ENCODE results near the gene ESRRA. TPM values are rescaled to one million over a fixed set of nuclear protein-coding genes. Genes with fewer than 3 reads are reported as not detected.
A peak's percentile ranks its signal among the peaks of the same experiment; 100 is the strongest.

Gene ESRRA
- total and polyA plus RNA-seq, 4 donors, result 8.3 to 28.0 (median 21.5) TPM

- Histone ChIP-seq H3K36me3 (ENCODE audit: control insufficient read depth, insufficient read depth, low read length) (peaks cover 16% of the 10 kb centered on the region), H3K27ac (ENCODE audit: low read depth, low read length) (no peak overlapping the region), H3K9me3 (ENCODE audit: control insufficient read depth, insufficient read depth, low read length) (no peaks in the 10 kb centered on the region), H3K27me3 (ENCODE audit: control insufficient read depth, insufficient read depth, low read length) (no peaks in the 10 kb centered on the region), H3K4me3 (ENCODE audit: low read depth, low read length) (no peak overlapping the region), H3K4me1 (ENCODE audit: control insufficient read depth, insufficient read depth, low read length) (peaks cover 7% of the 10 kb centered on the region)
- 84% methylated on average over 3 of the region's 3 CpGs for WGBS (ENCODE audit: insufficient coverage)
- DNase-seq (ENCODE audit: low read depth in 4 of 6, low spot score in 6 of 6), result no peak
These were observed 22.7 kb downstream of the ESRRA start for GRCh38 chr11:64327993-64328392.

GRCh38 chr11:64330888-64331287 is 25.6 kb downstream of the ESRRA start:
- H3K9me3 ChIP-seq (ENCODE audit: control insufficient read depth, insufficient read depth, low read length), result no peaks in the 10 kb centered on the region
- 69% methylated on average over 10 of the region's 11 CpGs for WGBS (ENCODE audit: insufficient coverage)
- H3K27ac ChIP-seq (ENCODE audit: low read depth, low read length), result no peak overlapping the region
- H3K4me1 ChIP-seq (ENCODE audit: control insufficient read depth, insufficient read depth, low read length), result peaks cover 7% of the 10 kb centered on the region
- no peaks in the 10 kb centered on the region for H3K27me3 ChIP-seq (ENCODE audit: control insufficient read depth, insufficient read depth, low read length)
- no peak overlapping the region for H3K4me3 ChIP-seq (ENCODE audit: low read depth, low read length)
- no peak for DNase-seq (ENCODE audit: low read depth in 4 of 6, low spot score in 6 of 6)
- H3K36me3 ChIP-seq (ENCODE audit: control insufficient read depth, insufficient read depth, low read length), result peaks cover 3% of the 10 kb centered on the region

- 55% methylated on average over 20 of the region's 20 CpGs for WGBS (ENCODE audit: insufficient coverage)
- H3K27ac ChIP-seq (ENCODE audit: low read depth, low read length), result no peak overlapping the region
- H3K4me1 ChIP-seq (ENCODE audit: control insufficient read depth, insufficient read depth, low read length), result peaks cover 7% of the 10 kb centered on the region
- H3K27me3 ChIP-seq (ENCODE audit: control insufficient read depth, insufficient read depth, low read length), result no peaks in the 10 kb centered on the region
- DNase-seq (ENCODE audit: low read depth in 4 of 6, low spot score in 6 of 6), result peak in 2 of 6 donors; percentile 18 to 52
- H3K36me3 ChIP-seq (ENCODE audit: control insufficient read depth, insufficient read depth, low read length), result peaks cover 3% of the 10 kb centered on the region
- H3K4me3 ChIP-seq (ENCODE audit: low read depth, low read length), result no peak overlapping the region
- no peaks in the 10 kb centered on the region for H3K9me3 ChIP-seq (ENCODE audit: control insufficient read depth, insufficient read depth, low read length)
These were observed 26.4 kb downstream of the ESRRA start for GRCh38 chr11:64331569-64332371.

- H3K4me1 ChIP-seq (ENCODE audit: control insufficient read depth, insufficient read depth, low read length), result peaks cover 7% of the 10 kb centered on the region
- H3K27me3 ChIP-seq (ENCODE audit: control insufficient read depth, insufficient read depth, low read length), result no peaks in the 10 kb centered on the region
- WGBS (ENCODE audit: insufficient coverage), result 80% methylated on average over 2 of the region's 8 CpGs
- peaks cover 3% of the 10 kb centered on the region for H3K36me3 ChIP-seq (ENCODE audit: control insufficient read depth, insufficient read depth, low read length)
- H3K27ac ChIP-seq (ENCODE audit: low read depth, low read length), result no peak overlapping the region
- H3K4me3 ChIP-seq (ENCODE audit: low read depth, low read length), result no peak overlapping the region
- DNase-seq (ENCODE audit: low read depth in 4 of 6, low spot score in 6 of 6), result no peak
- H3K9me3 ChIP-seq (ENCODE audit: control insufficient read depth, insufficient read depth, low read length), result no peaks in the 10 kb centered on the region
These were observed 28.2 kb downstream of the ESRRA start for GRCh38 chr11:64333556-64333955.

GRCh38 chr11:64334764-64335735 is 29.7 kb downstream of the ESRRA start:
- H3K4me1 ChIP-seq (ENCODE audit: control insufficient read depth, insufficient read depth, low read length), result peaks cover 7% of the 10 kb centered on the region
- no peak overlapping the region for H3K4me3 ChIP-seq (ENCODE audit: low read depth, low read length)
- peaks cover 3% of the 10 kb centered on the region for H3K36me3 ChIP-seq (ENCODE audit: control insufficient read depth, insufficient read depth, low read length)
- H3K9me3 ChIP-seq (ENCODE audit: control insufficient read depth, insufficient read depth, low read length), result no peaks in the 10 kb centered on the region
- H3K27ac ChIP-seq (ENCODE audit: low read depth, low read length), result no peak overlapping the region
- no peaks in the 10 kb centered on the region for H3K27me3 ChIP-seq (ENCODE audit: control insufficient read depth, insufficient read depth, low read length)
- 58% methylated on average over 3 of the region's 13 CpGs for WGBS (ENCODE audit: insufficient coverage)
- peak in 1 of 6 donors; percentile 63 for DNase-seq (ENCODE audit: low read depth in 4 of 6, low spot score in 6 of 6)

GRCh38 chr11:64337538-64338249 is 32.4 kb downstream of the ESRRA start:
- Histone ChIP-seq H3K9me3 (ENCODE audit: control insufficient read depth, insufficient read depth, low read length) (no peaks in the 10 kb centered on the region), H3K36me3 (ENCODE audit: control insufficient read depth, insufficient read depth, low read length) (peaks cover 4% of the 10 kb centered on the region), H3K27ac (ENCODE audit: low read depth, low read length) (no peak overlapping the region), H3K4me1 (ENCODE audit: control insufficient read depth, insufficient read depth, low read length) (peaks cover 22% of the 10 kb centered on the region), H3K4me3 (ENCODE audit: low read depth, low read length) (no peak overlapping the region), H3K27me3 (ENCODE audit: control insufficient read depth, insufficient read depth, low read length) (peaks cover 16% of the 10 kb centered on the region)
- WGBS (ENCODE audit: insufficient coverage), result 92% methylated on average over 2 of the region's 8 CpGs
- DNase-seq (ENCODE audit: low read depth in 4 of 6, low spot score in 6 of 6), result no peak

GRCh38 chr11:64338716-64339115 is 33.4 kb downstream of the ESRRA start:
- Histone ChIP-seq H3K9me3 (ENCODE audit: control insufficient read depth, insufficient read depth, low read length) (no peaks in the 10 kb centered on the region), H3K36me3 (ENCODE audit: control insufficient read depth, insufficient read depth, low read length) (peaks cover 4% of the 10 kb centered on the region), H3K27me3 (ENCODE audit: control insufficient read depth, insufficient read depth, low read length) (peaks cover 21% of the 10 kb centered on the region), H3K27ac (ENCODE audit: low read depth, low read length) (no peak overlapping the region), H3K4me1 (ENCODE audit: control insufficient read depth, insufficient read depth, low read length) (peaks cover 30% of the 10 kb centered on the region), H3K4me3 (ENCODE audit: low read depth, low read length) (no peak overlapping the region)
- WGBS (ENCODE audit: insufficient coverage), result 82% methylated on average over 1 of the region's 8 CpGs
- no peak for DNase-seq (ENCODE audit: low read depth in 4 of 6, low spot score in 6 of 6)

- H3K27me3 ChIP-seq (ENCODE audit: control insufficient read depth, insufficient read depth, low read length), result peaks cover 21% of the 10 kb centered on the region
- DNase-seq (ENCODE audit: low read depth in 4 of 6, low spot score in 6 of 6), result no peak
- H3K4me1 ChIP-seq (ENCODE audit: control insufficient read depth, insufficient read depth, low read length), result peaks cover 30% of the 10 kb centered on the region
- H3K27ac ChIP-seq (ENCODE audit: low read depth, low read length), result no peak overlapping the region
- H3K9me3 ChIP-seq (ENCODE audit: control insufficient read depth, insufficient read depth, low read length), result no peaks in the 10 kb centered on the region
- H3K36me3 ChIP-seq (ENCODE audit: control insufficient read depth, insufficient read depth, low read length), result peaks cover 7% of the 10 kb centered on the region
- 85% methylated on average over 2 of the region's 4 CpGs for WGBS (ENCODE audit: insufficient coverage)
- H3K4me3 ChIP-seq (ENCODE audit: low read depth, low read length), result no peak overlapping the region
These were observed 34.0 kb downstream of the ESRRA start for GRCh38 chr11:64339286-64339685.

- Histone ChIP-seq H3K4me3 (ENCODE audit: low read depth, low read length) (no peak within 1 kb of the TSS), H3K36me3 (ENCODE audit: control insufficient read depth, insufficient read depth, low read length) (peaks cover 11% of the 10 kb centered on the region), H3K27me3 (ENCODE audit: control insufficient read depth, insufficient read depth, low read length) (peaks cover 21% of the 10 kb centered on the region), H3K4me1 (ENCODE audit: control insufficient read depth, insufficient read depth, low read length) (peaks cover 30% of the 10 kb centered on the region), H3K27ac (ENCODE audit: low read depth, low read length) (no peak within 1 kb of the TSS), H3K9me3 (ENCODE audit: control insufficient read depth, insufficient read depth, low read length) (no peaks in the 10 kb centered on the region)
- WGBS (ENCODE audit: insufficient coverage), result 78% methylated on average over 16 of the region's 16 CpGs
- DNase-seq (ENCODE audit: low read depth in 4 of 6, low spot score in 6 of 6), result no peak
These were observed 34.6 kb downstream of the ESRRA start, which contains the start of gene CCDC88B for GRCh38 chr11:64339754-64340408. Gene CCDC88B, plus strand, starts transcription at chr11:64340204. Its CDS starts 63 bp downstream, at chr11:64340267.

Data from spinal cord (tissue), 10 donors.